ENCODE measurements around the gene SGMS1. TPM values are rescaled to one million over a fixed set of nuclear protein-coding genes. Genes with fewer than 3 reads are reported as not detected.

SGMS1 gene
- polyA plus RNA-seq, 1 donor from 2014 or later = 8.0 TPM

DNA sequence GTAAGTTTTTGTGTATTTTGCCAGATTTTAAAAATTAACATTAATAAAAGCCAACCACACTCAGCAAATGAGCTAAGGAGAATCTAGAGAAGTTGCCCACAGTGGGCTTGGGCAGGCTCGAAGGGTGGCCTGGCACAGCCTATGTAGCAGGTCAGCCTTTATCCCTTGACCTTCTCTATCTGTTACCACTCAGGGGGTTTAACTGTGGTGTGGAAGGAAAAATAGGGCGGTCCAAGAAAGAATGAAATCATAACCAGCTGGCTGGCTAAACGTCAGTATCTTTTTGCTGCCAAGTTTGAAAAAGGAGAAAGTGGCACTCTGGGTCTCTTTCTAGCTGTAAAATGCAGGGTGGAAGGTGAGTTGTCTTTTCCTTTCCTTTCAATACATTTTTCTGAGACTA lies 242.1 kb downstream of the SGMS1 start:
- no peak overlapping the region for H2AFZ ChIP-seq (ENCODE audit: low read depth, low read length)
- H3K9me2 ChIP-seq (ENCODE audit: insufficient read depth, low read length) = no peaks in the 10 kb centered on the region
- H3K27me3 ChIP-seq (ENCODE audit: insufficient read depth, low read depth, low read length) = no peaks in the 10 kb centered on the region
- H3K4me2 ChIP-seq (ENCODE audit: low read length) = no peak overlapping the region
- no peak overlapping the region for H3K9ac ChIP-seq (ENCODE audit: low read length)
- no peaks in the 10 kb centered on the region for H3K9me3 ChIP-seq (ENCODE audit: low read length)
- H3F3A ChIP-seq (ENCODE audit: insufficient read depth, low read length, poor library complexity, severe bottlenecking) = no peaks in the 10 kb centered on the region
- no peaks in the 10 kb centered on the region for H3K36me3 ChIP-seq (ENCODE audit: insufficient read depth, low read length)
- H3K79me2 ChIP-seq (replicated peaks; ENCODE audit: insufficient read depth, low read length) = no peaks in the 10 kb centered on the region
- no peak overlapping the region for H3K4me3 ChIP-seq (ENCODE audit: low read length)
- TF ChIP-seq SMC3 (conservative IDR thresholded peaks at IDR 0.05; ENCODE audit: poor library complexity) = no peak
- TF ChIP-seq EZH2 (IDR thresholded peaks at IDR 0.05; ENCODE audit: borderline replicate concordance, insufficient read depth, low read length, poor library complexity, severe bottlenecking) = no peak
- no peak for TF ChIP-seq RAD21 (conservative IDR thresholded peaks at IDR 0.05)
- no peak for TF ChIP-seq TAF1 (IDR thresholded peaks at IDR 0.05; ENCODE audit: low read depth)
- TF ChIP-seq, protein P1, sequence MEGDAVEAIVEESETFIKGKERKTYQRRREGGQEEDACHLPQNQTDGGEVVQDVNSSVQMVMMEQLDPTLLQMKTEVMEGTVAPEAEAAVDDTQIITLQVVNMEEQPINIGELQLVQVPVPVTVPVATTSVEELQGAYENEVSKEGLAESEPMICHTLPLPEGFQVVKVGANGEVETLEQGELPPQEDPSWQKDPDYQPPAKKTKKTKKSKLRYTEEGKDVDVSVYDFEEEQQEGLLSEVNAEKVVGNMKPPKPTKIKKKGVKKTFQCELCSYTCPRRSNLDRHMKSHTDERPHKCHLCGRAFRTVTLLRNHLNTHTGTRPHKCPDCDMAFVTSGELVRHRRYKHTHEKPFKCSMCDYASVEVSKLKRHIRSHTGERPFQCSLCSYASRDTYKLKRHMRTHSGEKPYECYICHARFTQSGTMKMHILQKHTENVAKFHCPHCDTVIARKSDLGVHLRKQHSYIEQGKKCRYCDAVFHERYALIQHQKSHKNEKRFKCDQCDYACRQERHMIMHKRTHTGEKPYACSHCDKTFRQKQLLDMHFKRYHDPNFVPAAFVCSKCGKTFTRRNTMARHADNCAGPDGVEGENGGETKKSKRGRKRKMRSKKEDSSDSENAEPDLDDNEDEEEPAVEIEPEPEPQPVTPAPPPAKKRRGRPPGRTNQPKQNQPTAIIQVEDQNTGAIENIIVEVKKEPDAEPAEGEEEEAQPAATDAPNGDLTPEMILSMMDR (IDR thresholded peaks at IDR 0.05; ENCODE audit: poor library complexity, severe bottlenecking) = no peak
- TF ChIP-seq, protein P2, sequence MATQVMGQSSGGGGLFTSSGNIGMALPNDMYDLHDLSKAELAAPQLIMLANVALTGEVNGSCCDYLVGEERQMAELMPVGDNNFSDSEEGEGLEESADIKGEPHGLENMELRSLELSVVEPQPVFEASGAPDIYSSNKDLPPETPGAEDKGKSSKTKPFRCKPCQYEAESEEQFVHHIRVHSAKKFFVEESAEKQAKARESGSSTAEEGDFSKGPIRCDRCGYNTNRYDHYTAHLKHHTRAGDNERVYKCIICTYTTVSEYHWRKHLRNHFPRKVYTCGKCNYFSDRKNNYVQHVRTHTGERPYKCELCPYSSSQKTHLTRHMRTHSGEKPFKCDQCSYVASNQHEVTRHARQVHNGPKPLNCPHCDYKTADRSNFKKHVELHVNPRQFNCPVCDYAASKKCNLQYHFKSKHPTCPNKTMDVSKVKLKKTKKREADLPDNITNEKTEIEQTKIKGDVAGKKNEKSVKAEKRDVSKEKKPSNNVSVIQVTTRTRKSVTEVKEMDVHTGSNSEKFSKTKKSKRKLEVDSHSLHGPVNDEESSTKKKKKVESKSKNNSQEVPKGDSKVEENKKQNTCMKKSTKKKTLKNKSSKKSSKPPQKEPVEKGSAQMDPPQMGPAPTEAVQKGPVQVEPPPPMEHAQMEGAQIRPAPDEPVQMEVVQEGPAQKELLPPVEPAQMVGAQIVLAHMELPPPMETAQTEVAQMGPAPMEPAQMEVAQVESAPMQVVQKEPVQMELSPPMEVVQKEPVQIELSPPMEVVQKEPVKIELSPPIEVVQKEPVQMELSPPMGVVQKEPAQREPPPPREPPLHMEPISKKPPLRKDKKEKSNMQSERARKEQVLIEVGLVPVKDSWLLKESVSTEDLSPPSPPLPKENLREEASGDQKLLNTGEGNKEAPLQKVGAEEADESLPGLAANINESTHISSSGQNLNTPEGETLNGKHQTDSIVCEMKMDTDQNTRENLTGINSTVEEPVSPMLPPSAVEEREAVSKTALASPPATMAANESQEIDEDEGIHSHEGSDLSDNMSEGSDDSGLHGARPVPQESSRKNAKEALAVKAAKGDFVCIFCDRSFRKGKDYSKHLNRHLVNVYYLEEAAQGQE (IDR thresholded peaks at IDR 0.05; ENCODE audit: borderline replicate concordance) = no peak
- no peak for TF ChIP-seq POLR2AphosphoS5 (IDR thresholded peaks at IDR 0.05)
- no peak overlapping the region for H3K27ac ChIP-seq (ENCODE audit: low read length)
- H4K20me1 ChIP-seq (ENCODE audit: insufficient read depth) = no peaks in the 10 kb centered on the region

DNA sequence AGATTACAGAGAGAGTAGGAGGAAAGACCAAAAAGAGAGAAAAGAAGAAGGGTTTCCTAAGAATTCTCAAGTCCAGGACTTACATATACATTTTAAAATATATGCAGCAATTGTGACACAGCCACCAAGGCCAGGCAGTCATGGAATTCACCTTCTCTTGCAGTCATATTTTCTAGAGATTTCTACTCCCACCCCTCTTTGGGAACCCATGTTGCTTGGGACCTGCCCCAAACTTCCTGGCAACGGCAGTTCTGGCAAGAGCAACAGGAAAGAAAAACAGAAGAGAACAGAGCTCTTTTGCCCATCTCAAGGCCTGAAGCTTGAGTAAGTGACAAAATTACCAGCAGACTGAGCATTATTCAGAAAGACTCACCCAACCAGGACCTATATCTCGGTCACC lies 244.1 kb downstream of the SGMS1 start:
- Histone ChIP-seq H3K9me2 (ENCODE audit: insufficient read depth, low read length) (no peaks in the 10 kb centered on the region), H3F3A (ENCODE audit: insufficient read depth, low read length, poor library complexity, severe bottlenecking) (no peaks in the 10 kb centered on the region), H3K9ac (ENCODE audit: low read length) (no peak overlapping the region), H3K27ac (ENCODE audit: low read length) (no peak overlapping the region), H3K79me2 (replicated peaks; ENCODE audit: insufficient read depth, low read length) (no peaks in the 10 kb centered on the region), H3K4me2 (ENCODE audit: low read length) (no peak overlapping the region), H2AFZ (ENCODE audit: low read depth, low read length) (no peak overlapping the region), H3K9me3 (ENCODE audit: low read length) (no peaks in the 10 kb centered on the region), H3K27me3 (ENCODE audit: insufficient read depth, low read depth, low read length) (no peaks in the 10 kb centered on the region), H3K4me3 (ENCODE audit: low read length) (no peak overlapping the region), H4K20me1 (ENCODE audit: insufficient read depth) (no peaks in the 10 kb centered on the region), H3K36me3 (ENCODE audit: insufficient read depth, low read length) (no peaks in the 10 kb centered on the region)
- TF ChIP-seq TAF1 (IDR thresholded peaks at IDR 0.05; ENCODE audit: low read depth) = no peak
- TF ChIP-seq EZH2 (IDR thresholded peaks at IDR 0.05; ENCODE audit: borderline replicate concordance, insufficient read depth, low read length, poor library complexity, severe bottlenecking) = no peak
- TF ChIP-seq RAD21 (conservative IDR thresholded peaks at IDR 0.05) = no peak
- no peak for TF ChIP-seq MXI1 (conservative IDR thresholded peaks at IDR 0.05; ENCODE audit: poor library complexity, severe bottlenecking)
- TF ChIP-seq, protein P2 (IDR thresholded peaks at IDR 0.05; ENCODE audit: borderline replicate concordance) = no peak
- TF ChIP-seq SMC3 (conservative IDR thresholded peaks at IDR 0.05; ENCODE audit: poor library complexity) = no peak
- TF ChIP-seq, protein P1 (IDR thresholded peaks at IDR 0.05; ENCODE audit: poor library complexity, severe bottlenecking) = no peak
- TF ChIP-seq EP300 (conservative IDR thresholded peaks at IDR 0.05; ENCODE audit: poor library complexity, severe bottlenecking) = no peak

All from neural cell (in vitro differentiated cells).